ENCODE measurements around the gene NAPA.
"Not testable (repeated sequence)": the region's sequence is repeated elsewhere in the genome, so short reads cannot be mapped to it uniquely, and the experiment has no call there.

The NAPA gene

GRCh38 chr19:47499371-47499770, 15.5 kb downstream of the NAPA start:
- DNase-seq = no peak

GRCh38 chr19:47498561-47498960, 16.3 kb downstream of the NAPA start:
- DNase-seq = no peak

GRCh38 chr19:47497821-47498520, 16.9 kb downstream of the NAPA start:
- DNase-seq = no peak

- no peak for DNase-seq
These were observed 17.7 kb downstream of the NAPA start for GRCh38 chr19:47497050-47497766.

GRCh38 chr19:47495478-47496372, 19.1 kb downstream of the NAPA start:
- DNase-seq = no peak

- DNase-seq = no peak
These were observed 20.1 kb downstream of the NAPA start for GRCh38 chr19:47494729-47495128.

GRCh38 chr19:47494211-47494547, 20.7 kb downstream of the NAPA start:
- DNase-seq = no peak

- DNase-seq = no peak
These were observed 21.3 kb downstream of the NAPA start for GRCh38 chr19:47493378-47494210.

GRCh38 chr19:47492571-47493377, 22.1 kb downstream of the NAPA start:
- no peak for DNase-seq

GRCh38 chr19:47492137-47492533, 22.7 kb downstream of the NAPA start:
- no peak for DNase-seq

GRCh38 chr19:47491358-47492136, 23.3 kb downstream of the NAPA start:
- no peak for DNase-seq

- no peak for DNase-seq
These were observed 24.0 kb downstream of the NAPA start for GRCh38 chr19:47490847-47491246.

GRCh38 chr19:47490031-47490430, 24.8 kb downstream of the NAPA start:
- no peak for DNase-seq

GRCh38 chr19:47489072-47489914, 25.6 kb downstream of the NAPA start:
- no peak for DNase-seq

- DNase-seq = no peak
These were observed 27.0 kb downstream of the NAPA start for GRCh38 chr19:47487551-47488515.

GRCh38 chr19:47486900-47487299, 28.0 kb downstream of the NAPA start:
- DNase-seq = no peak

GRCh38 chr19:47486220-47486619, 28.6 kb downstream of the NAPA start:
- not testable (repeated sequence) for DNase-seq

GRCh38 chr19:47485210-47485609, 29.7 kb downstream of the NAPA start:
- no peak for DNase-seq

Data from activated CD4-positive, alpha-beta T cell treated with anti-CD3 and anti-CD28 coated beads, Interleukin-2, amount 50 U/mL, for 1 hour (primary cell).